HL-60 (cell line): ENCODE measurements around the gene GRM6.

Experiments
- DNase-seq, 2 experiments: peaks; one replicate each; pipeline ENCODE4 v3.0.0-alpha.2; 2010 to 2020; ENCODE audit warnings: low read depth in 1 of 2, low spot score in 1 of 2
- H3K27ac ChIP-seq: fragments of 250-450 bp; sonication (Bioruptor Pico); replicated peaks from 2 replicates; pipeline ENCODE4 v1.5.1; 2020; ENCODE audit warnings: mild to moderate bottlenecking, moderate library complexity
- H3K27me3 ChIP-seq: fragments of 250-450 bp; sonication (Bioruptor Pico); 2 replicates; pipeline ENCODE4 v1.5.1; 2021; ENCODE audit warnings: mild to moderate bottlenecking, moderate library complexity; ENCODE audit not compliant: insufficient read depth, poor library complexity, severe bottlenecking
- H3K4me3 ChIP-seq: replicated peaks from 2 replicates; pipeline ENCODE4 v1.5.1; 2011; ENCODE audit warnings: mild to moderate bottlenecking, control low read depth, low read length; ENCODE audit not compliant: insufficient read depth
- GABPA ChIP-seq: IDR thresholded peaks from 2 replicates; pipeline ENCODE4 v1.6.1; 2012; ENCODE audit warnings: low read depth
- POLR2AphosphoS5 ChIP-seq: IDR thresholded peaks from 2 replicates; pipeline ENCODE4 v1.6.1; 2012; ENCODE audit warnings: low read depth
- SPI1 ChIP-seq: IDR thresholded peaks from 2 replicates; pipeline ENCODE4 v1.6.1; 2012; ENCODE audit warnings: low read depth, mild to moderate bottlenecking, borderline replicate concordance
- TF ChIP-seq, protein P1 (sequence below): IDR thresholded peaks from 2 replicates; pipeline ENCODE4 v1.6.1; 2012; ENCODE audit warnings: low read depth; ENCODE audit not compliant: insufficient replicate concordance
- TF ChIP-seq, protein P2 (sequence below): IDR thresholded peaks from one replicate; pipeline ENCODE4 v1.5.1; 2011; ENCODE audit warnings: low read length, control low read depth, inconsistent platforms; ENCODE audit not compliant: insufficient read depth

GRM6 gene

DNA sequence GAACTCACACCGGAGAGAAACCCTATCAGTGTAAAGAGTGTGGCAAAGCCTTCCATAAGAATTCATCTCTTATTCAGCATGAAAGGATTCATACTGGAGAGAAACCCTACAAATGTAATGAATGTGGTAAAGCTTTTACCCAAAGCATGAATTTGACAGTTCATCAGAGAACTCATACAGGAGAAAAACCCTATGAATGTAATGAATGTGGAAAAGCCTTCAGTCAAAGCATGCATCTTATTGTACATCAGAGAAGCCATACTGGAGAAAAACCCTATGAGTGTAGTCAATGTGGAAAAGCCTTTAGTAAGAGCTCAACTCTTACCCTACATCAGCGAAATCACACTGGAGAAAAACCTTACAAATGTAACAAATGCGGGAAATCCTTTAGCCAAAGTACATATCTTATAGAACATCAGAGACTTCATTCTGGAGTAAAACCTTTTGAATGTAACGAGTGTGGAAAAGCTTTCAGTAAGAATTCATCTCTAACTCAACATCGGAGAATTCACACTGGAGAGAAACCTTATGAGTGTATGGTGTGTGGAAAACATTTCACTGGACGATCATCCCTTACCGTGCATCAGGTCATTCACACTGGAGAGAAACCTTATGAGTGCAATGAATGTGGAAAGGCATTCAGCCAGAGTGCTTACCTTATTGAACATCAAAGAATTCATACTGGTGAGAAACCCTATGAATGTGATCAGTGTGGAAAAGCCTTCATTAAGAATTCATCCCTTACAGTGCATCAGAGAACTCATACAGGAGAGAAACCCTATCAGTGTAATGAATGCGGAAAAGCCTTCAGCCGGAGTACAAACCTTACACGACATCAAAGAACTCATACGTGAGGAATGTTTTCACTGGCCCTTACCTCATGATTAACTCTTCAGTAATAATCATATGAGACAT lies 63.0 kb downstream of the GRM6 start:
- TF ChIP-seq GABPA, result no peak
- no peak for TF ChIP-seq SPI1
- TF ChIP-seq, protein P1, sequence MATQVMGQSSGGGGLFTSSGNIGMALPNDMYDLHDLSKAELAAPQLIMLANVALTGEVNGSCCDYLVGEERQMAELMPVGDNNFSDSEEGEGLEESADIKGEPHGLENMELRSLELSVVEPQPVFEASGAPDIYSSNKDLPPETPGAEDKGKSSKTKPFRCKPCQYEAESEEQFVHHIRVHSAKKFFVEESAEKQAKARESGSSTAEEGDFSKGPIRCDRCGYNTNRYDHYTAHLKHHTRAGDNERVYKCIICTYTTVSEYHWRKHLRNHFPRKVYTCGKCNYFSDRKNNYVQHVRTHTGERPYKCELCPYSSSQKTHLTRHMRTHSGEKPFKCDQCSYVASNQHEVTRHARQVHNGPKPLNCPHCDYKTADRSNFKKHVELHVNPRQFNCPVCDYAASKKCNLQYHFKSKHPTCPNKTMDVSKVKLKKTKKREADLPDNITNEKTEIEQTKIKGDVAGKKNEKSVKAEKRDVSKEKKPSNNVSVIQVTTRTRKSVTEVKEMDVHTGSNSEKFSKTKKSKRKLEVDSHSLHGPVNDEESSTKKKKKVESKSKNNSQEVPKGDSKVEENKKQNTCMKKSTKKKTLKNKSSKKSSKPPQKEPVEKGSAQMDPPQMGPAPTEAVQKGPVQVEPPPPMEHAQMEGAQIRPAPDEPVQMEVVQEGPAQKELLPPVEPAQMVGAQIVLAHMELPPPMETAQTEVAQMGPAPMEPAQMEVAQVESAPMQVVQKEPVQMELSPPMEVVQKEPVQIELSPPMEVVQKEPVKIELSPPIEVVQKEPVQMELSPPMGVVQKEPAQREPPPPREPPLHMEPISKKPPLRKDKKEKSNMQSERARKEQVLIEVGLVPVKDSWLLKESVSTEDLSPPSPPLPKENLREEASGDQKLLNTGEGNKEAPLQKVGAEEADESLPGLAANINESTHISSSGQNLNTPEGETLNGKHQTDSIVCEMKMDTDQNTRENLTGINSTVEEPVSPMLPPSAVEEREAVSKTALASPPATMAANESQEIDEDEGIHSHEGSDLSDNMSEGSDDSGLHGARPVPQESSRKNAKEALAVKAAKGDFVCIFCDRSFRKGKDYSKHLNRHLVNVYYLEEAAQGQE, result no peak
- no peak for TF ChIP-seq POLR2AphosphoS5
- TF ChIP-seq, protein P2, sequence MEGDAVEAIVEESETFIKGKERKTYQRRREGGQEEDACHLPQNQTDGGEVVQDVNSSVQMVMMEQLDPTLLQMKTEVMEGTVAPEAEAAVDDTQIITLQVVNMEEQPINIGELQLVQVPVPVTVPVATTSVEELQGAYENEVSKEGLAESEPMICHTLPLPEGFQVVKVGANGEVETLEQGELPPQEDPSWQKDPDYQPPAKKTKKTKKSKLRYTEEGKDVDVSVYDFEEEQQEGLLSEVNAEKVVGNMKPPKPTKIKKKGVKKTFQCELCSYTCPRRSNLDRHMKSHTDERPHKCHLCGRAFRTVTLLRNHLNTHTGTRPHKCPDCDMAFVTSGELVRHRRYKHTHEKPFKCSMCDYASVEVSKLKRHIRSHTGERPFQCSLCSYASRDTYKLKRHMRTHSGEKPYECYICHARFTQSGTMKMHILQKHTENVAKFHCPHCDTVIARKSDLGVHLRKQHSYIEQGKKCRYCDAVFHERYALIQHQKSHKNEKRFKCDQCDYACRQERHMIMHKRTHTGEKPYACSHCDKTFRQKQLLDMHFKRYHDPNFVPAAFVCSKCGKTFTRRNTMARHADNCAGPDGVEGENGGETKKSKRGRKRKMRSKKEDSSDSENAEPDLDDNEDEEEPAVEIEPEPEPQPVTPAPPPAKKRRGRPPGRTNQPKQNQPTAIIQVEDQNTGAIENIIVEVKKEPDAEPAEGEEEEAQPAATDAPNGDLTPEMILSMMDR, result no peak
- H3K4me3 ChIP-seq, result no peak overlapping the region
- H3K27me3 ChIP-seq, result no peaks in the 10 kb centered on the region
- H3K27ac ChIP-seq, result no peak overlapping the region
- no peak for DNase-seq
